H9 (cell line): Measurements from ENCODE around the gene LITAFD. TPM values are rescaled to one million over a fixed set of nuclear protein-coding genes. Genes with fewer than 3 reads are reported as not detected.

Experiments
- DNase-seq: peaks from one replicate; pipeline ENCODE4 v3.0.0-alpha.2; 2017
- H2AFZ ChIP-seq: one replicate; pipeline ENCODE4 v1.6.1; 2013; ENCODE audit warnings: mild to moderate bottlenecking, low read length, control low read depth, moderate library complexity
- H2AK5ac ChIP-seq: 2 replicates; pipeline ENCODE4 v1.6.1; 2013; ENCODE audit warnings: low read length, control low read depth, mixed read lengths; ENCODE audit not compliant: insufficient read length
- H2BK120ac ChIP-seq: one replicate; pipeline ENCODE4 v1.6.1; 2013; ENCODE audit warnings: low read depth, mild to moderate bottlenecking, low read length, control low read depth, inconsistent platforms; ENCODE audit not compliant: poor library complexity, severe bottlenecking
- H2BK12ac ChIP-seq: 2 replicates; pipeline ENCODE4 v1.6.1; 2013; ENCODE audit warnings: low read length, control low read depth, mixed read lengths, low read depth; ENCODE audit not compliant: insufficient read length
- H2BK15ac ChIP-seq: 2 replicates; pipeline ENCODE4 v1.6.1; 2013; ENCODE audit warnings: low read depth, low read length, control low read depth
- H2BK20ac ChIP-seq: one replicate; pipeline ENCODE4 v1.6.1; 2013; ENCODE audit warnings: low read depth, mild to moderate bottlenecking, low read length, control low read depth, inconsistent platforms; ENCODE audit not compliant: poor library complexity, severe bottlenecking
- H2BK5ac ChIP-seq: 2 replicates; pipeline ENCODE4 v1.6.1; 2013; ENCODE audit warnings: low read length, control low read depth, mixed read lengths; ENCODE audit not compliant: insufficient read length
- H3K14ac ChIP-seq: 2 replicates; pipeline ENCODE4 v1.6.1; 2013; ENCODE audit warnings: low read length, control low read depth; ENCODE audit not compliant: insufficient read depth
- H3K18ac ChIP-seq: 2 replicates; pipeline ENCODE4 v1.6.1; 2013; ENCODE audit warnings: low read depth, mild to moderate bottlenecking, mixed read lengths, low read length, control low read depth; ENCODE audit not compliant: insufficient read length
- H3K23ac ChIP-seq: 2 replicates; pipeline ENCODE4 v1.6.1; 2013; ENCODE audit warnings: low read length, control low read depth, mixed read lengths, low read depth; ENCODE audit not compliant: insufficient read length
- H3K23me2 ChIP-seq: 2 replicates; pipeline ENCODE4 v1.6.1; 2013; ENCODE audit warnings: low read depth, mild to moderate bottlenecking, mixed read lengths, low read length, control low read depth; ENCODE audit not compliant: insufficient read length, poor library complexity, severe bottlenecking
- H3K27ac ChIP-seq: 2 replicates; pipeline ENCODE4 v1.5.1; 2013; ENCODE audit warnings: low read length, control low read depth, mixed read lengths, low read depth; ENCODE audit not compliant: insufficient read length
- H3K27me3 ChIP-seq: 2 replicates; pipeline ENCODE4 v1.6.1; 2013; ENCODE audit warnings: low read length, control low read depth, inconsistent platforms; ENCODE audit not compliant: insufficient read depth
- H3K4ac ChIP-seq: 2 replicates; pipeline ENCODE4 v1.6.1; 2013; ENCODE audit warnings: low read depth, mild to moderate bottlenecking, control low read depth, inconsistent platforms, low read length, moderate library complexity
- H3K4me1 ChIP-seq: 2 replicates; pipeline ENCODE4 v1.6.1; 2013; ENCODE audit warnings: low read length, control low read depth, inconsistent platforms; ENCODE audit not compliant: insufficient read depth
- H3K4me2 ChIP-seq: 2 replicates; pipeline ENCODE4 v1.6.1; 2013; ENCODE audit warnings: low read length, control low read depth, mixed read lengths; ENCODE audit not compliant: insufficient read length, insufficient read depth
- H3K56ac ChIP-seq: 2 replicates; pipeline ENCODE4 v1.6.1; 2013; ENCODE audit warnings: low read depth, mild to moderate bottlenecking, mixed read lengths, low read length, control low read depth; ENCODE audit not compliant: insufficient read length
- H3K79me1 ChIP-seq: 2 replicates; pipeline ENCODE4 v1.6.1; 2013; ENCODE audit warnings: low read depth, mild to moderate bottlenecking, moderate library complexity, low read length, control low read depth, inconsistent platforms; ENCODE audit not compliant: insufficient read depth, poor library complexity, severe bottlenecking
- H3K79me2 ChIP-seq: 2 replicates; pipeline ENCODE4 v1.6.1; 2013; ENCODE audit warnings: low read length, control low read depth, inconsistent platforms; ENCODE audit not compliant: insufficient read depth
- H3K9ac ChIP-seq: 2 replicates; pipeline ENCODE4 v1.6.1; 2013; ENCODE audit warnings: low read length, control low read depth, mixed read lengths; ENCODE audit not compliant: insufficient read length; ENCODE audit errors: extremely low read depth
- H3K9me3 ChIP-seq: one replicate; pipeline ENCODE4 v1.6.1; 2013; ENCODE audit warnings: low read depth, low read length, inconsistent platforms; ENCODE audit not compliant: control insufficient read depth
- H3T11ph ChIP-seq: one replicate; pipeline ENCODE4 v1.6.1; 2013; ENCODE audit warnings: mild to moderate bottlenecking, low read length, control low read depth, inconsistent platforms
- H4K20me1 ChIP-seq: one replicate; pipeline ENCODE4 v1.6.1; 2013; ENCODE audit not compliant: control insufficient read depth, insufficient read length, insufficient read depth
- H4K5ac ChIP-seq: 2 replicates; pipeline ENCODE4 v1.6.1; 2013; ENCODE audit warnings: low read depth, mild to moderate bottlenecking, mixed read lengths, low read length, control low read depth; ENCODE audit not compliant: insufficient read length
- H4K8ac ChIP-seq: replicated peaks from 2 replicates; pipeline ENCODE4 v1.6.1; 2013; ENCODE audit warnings: low read length, control low read depth, mixed read lengths, low read depth; ENCODE audit not compliant: insufficient read length
- H4K91ac ChIP-seq: 2 replicates; pipeline ENCODE4 v1.6.1; 2013; ENCODE audit warnings: low read depth, mild to moderate bottlenecking, moderate library complexity, mixed read lengths, low read length, control low read depth; ENCODE audit not compliant: insufficient read length
- H3K27ac Mint-ChIP-seq, 3 experiments: 2 replicates in 2 of 3; 3 replicates in 1 of 3; pipeline ENCODE4 v1.8.0; 2020 to 2021; ENCODE audit warnings: mixed read lengths in 3 of 3, mild to moderate bottlenecking in 1 of 3, moderate library complexity in 1 of 3
- H3K27me3 Mint-ChIP-seq: 2 replicates; pipeline ENCODE4 v1.8.0; 2021; ENCODE audit warnings: low read depth, mild to moderate bottlenecking, moderate library complexity, mixed read lengths
- H3K36me3 Mint-ChIP-seq, 3 experiments: 2 replicates in 2 of 3; 3 replicates in 1 of 3; pipeline ENCODE4 v1.8.0; 2020 to 2021; ENCODE audit warnings: low read depth in 3 of 3, mixed read lengths in 3 of 3; ENCODE audit not compliant: insufficient read depth in 1 of 3
- H3K4me1 Mint-ChIP-seq, 2 experiments: 2 replicates each; pipeline ENCODE4 v1.8.0; 2020; ENCODE audit warnings: mixed read lengths in 2 of 2
- H3K4me3 Mint-ChIP-seq, 2 experiments: 2 replicates in 1 of 2; 3 replicates in 1 of 2; pipeline ENCODE4 v1.8.0; 2020 to 2021; ENCODE audit warnings: mild to moderate bottlenecking in 2 of 2, mixed read lengths in 2 of 2, moderate library complexity in 1 of 2
- H3K9me3 Mint-ChIP-seq, 2 experiments: 2 replicates in 1 of 2; 3 replicates in 1 of 2; pipeline ENCODE4 v1.8.0; 2020; ENCODE audit warnings: mild to moderate bottlenecking in 2 of 2, mixed read lengths in 2 of 2, moderate library complexity in 1 of 2
- WGBS: extraction: QIAGEN DNeasy Blood & Tissue Kit; methylation state at CpG from one replicate; pipeline ENCODE4 v1.1.7; 2013; ENCODE audit warnings: missing lambda C conversion rate, low lambda C conversion rate, mixed read lengths; ENCODE audit not compliant: insufficient read length; ENCODE audit errors: extremely low coverage; 5-methylcytosine and 5-hydroxymethylcytosine counted together
- total RNA-seq: library from RNA; stranded (reverse); gene quantifications from 2 replicates; pipeline ENCODE4 v1.2.1, GENCODE V29; 2021
- TF ChIP-seq, protein P1 (sequence below): fragments of 200-600 bp; sonication (generic); conservative IDR thresholded peaks from 3 replicates; pipeline ENCODE4 v1.8.0; 2021; ENCODE audit warnings: antibody characterized with exemption, mild to moderate bottlenecking

LITAFD gene
- total RNA-seq, 1 experiment from 2014 or later: not detected

DNA sequence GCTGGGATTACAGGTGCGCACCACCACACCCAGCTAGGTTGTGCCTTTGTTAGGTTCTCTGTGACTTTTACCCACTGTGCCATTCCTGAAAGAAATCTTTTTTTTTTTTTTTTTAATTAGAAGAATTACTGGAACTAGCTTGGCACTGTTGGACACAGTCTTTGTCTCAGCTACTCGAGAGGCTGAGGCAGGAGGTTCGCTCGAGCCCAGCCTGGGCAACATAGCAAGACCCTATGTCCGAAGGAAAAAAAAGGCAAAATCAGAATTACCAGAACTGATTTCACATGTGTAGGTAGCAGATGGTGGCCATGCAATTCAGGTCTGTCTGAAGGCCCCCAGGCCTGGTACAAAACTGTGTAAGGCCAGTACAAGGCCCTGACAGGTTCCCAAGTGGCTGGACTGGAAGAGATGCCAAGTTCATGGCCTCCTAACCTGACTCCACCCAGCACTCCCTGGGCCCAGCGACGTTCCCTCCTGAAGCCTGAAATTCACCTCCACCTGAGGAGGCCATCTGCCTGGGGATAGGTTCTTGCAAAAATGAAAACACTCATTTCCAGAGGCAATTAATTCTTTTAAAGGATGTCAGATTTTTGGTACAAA, 36.4 kb upstream of the LITAFD start:
- H4K20me1 ChIP-seq: peaks cover 4% of the 10 kb centered on the region
- H3K23me2 ChIP-seq: no peaks in the 10 kb centered on the region
- no peaks in the 10 kb centered on the region for H3K27me3 ChIP-seq
- H3K23ac ChIP-seq: no peak overlapping the region
- Mint-ChIP-seq H3K27me3 (no peaks in the 10 kb centered on the region; the same call in 1 of the 2 replicates), H3K4me1 (peaks cover 38 to 45% of the 10 kb centered on the region in 2 experiments), H3K27ac (peak overlapping the region in 1 of 3 experiments; percentile 82; a peak in 1 of 7 replicates), H3K36me3 (peaks cover 23 to 57% (median 40%) of the 10 kb centered on the region in 3 experiments), H3K9me3 (no peaks in the 10 kb centered on the region; a peak in 1 of 5 replicates), H3K4me3 (no peak overlapping the region; a peak in 1 of 5 replicates)
- no peak overlapping the region for H2BK20ac ChIP-seq
- DNase-seq: no peak
- no peak overlapping the region for H3K56ac ChIP-seq
- no peak overlapping the region for H3K9ac ChIP-seq
- H4K8ac ChIP-seq: no peak overlapping the region
- H3T11ph ChIP-seq: no peak overlapping the region
- H3K79me2 ChIP-seq: no peaks in the 10 kb centered on the region
- no peak overlapping the region for H2BK120ac ChIP-seq
- H2AFZ ChIP-seq: no peak overlapping the region
- H2BK15ac ChIP-seq: no peak overlapping the region
- H3K79me1 ChIP-seq: no peaks in the 10 kb centered on the region
- H3K4me1 ChIP-seq: no peaks in the 10 kb centered on the region
- no peak overlapping the region for H3K18ac ChIP-seq
- WGBS: no CpG with 5 or more reads among the region's 7 CpGs
- H4K91ac ChIP-seq: no peak overlapping the region
- no peaks in the 10 kb centered on the region for H3K9me3 ChIP-seq
- H3K4me2 ChIP-seq: no peak overlapping the region
- H4K5ac ChIP-seq: no peak overlapping the region
- H3K14ac ChIP-seq: no peak overlapping the region
- no peak overlapping the region for H3K27ac ChIP-seq
- no peak overlapping the region for H2BK12ac ChIP-seq
- TF ChIP-seq, protein P1, sequence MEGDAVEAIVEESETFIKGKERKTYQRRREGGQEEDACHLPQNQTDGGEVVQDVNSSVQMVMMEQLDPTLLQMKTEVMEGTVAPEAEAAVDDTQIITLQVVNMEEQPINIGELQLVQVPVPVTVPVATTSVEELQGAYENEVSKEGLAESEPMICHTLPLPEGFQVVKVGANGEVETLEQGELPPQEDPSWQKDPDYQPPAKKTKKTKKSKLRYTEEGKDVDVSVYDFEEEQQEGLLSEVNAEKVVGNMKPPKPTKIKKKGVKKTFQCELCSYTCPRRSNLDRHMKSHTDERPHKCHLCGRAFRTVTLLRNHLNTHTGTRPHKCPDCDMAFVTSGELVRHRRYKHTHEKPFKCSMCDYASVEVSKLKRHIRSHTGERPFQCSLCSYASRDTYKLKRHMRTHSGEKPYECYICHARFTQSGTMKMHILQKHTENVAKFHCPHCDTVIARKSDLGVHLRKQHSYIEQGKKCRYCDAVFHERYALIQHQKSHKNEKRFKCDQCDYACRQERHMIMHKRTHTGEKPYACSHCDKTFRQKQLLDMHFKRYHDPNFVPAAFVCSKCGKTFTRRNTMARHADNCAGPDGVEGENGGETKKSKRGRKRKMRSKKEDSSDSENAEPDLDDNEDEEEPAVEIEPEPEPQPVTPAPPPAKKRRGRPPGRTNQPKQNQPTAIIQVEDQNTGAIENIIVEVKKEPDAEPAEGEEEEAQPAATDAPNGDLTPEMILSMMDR: no peak
- H3K4ac ChIP-seq: no peak overlapping the region
- no peak overlapping the region for H2AK5ac ChIP-seq
- H2BK5ac ChIP-seq: no peak overlapping the region
